Body of pancreas (tissue), 4 donors: ENCODE data around the gene AGBL5.

ENCODE experiments used
- CTCF ChIP-seq, 7 experiments: fragments of 450-650 bp in 4 of 7; fragments of 200-600 bp in 3 of 7; sonication (generic) in 3 of 7; IDR thresholded peaks; one replicate each; pipeline ENCODE4 v1.5.1; 2016 to 2019; ENCODE audit warnings: antibody characterized with exemption in 7 of 7
- POLR2A ChIP-seq, 3 donors: fragments of 450-650 bp; IDR thresholded peaks; one replicate each; pipeline ENCODE4 v1.6.1; 2016; ENCODE audit warnings: antibody characterized with exemption in 3 of 3, mild to moderate bottlenecking in 2 of 3

- no peak for TF ChIP-seq POLR2A (IDR thresholded peaks at IDR 0.05)
- TF ChIP-seq CTCF (IDR thresholded peaks at IDR 0.05) = no peak
These were observed 31.4 kb downstream of the AGBL5 start for GRCh38 chr2:27082773-27083409.
